GM18909 (cell line): ENCODE data around the gene OBP2A.
"Not testable (repeated sequence)": the region's sequence is repeated elsewhere in the genome, so short reads cannot be mapped to it uniquely, and the experiment has no call there.

Experiments
- ATAC-seq: cut with Tn5 transposase; IDR thresholded peaks from one replicate; pipeline ENCODE4 v1.9.1; 2021; ENCODE audit warnings: mild to moderate bottlenecking; ENCODE audit not compliant: unreplicated experiment, poor library complexity

OBP2A gene

GRCh38 chr9:135549478-135550343, 3.8 kb downstream of the OBP2A start:
- not testable (repeated sequence) for ATAC-seq

- no peak for ATAC-seq
Observed at GRCh38 chr9:135550344-135550918, 4.5 kb downstream of the OBP2A start.

GRCh38 chr9:135551031-135551430, 5.1 kb downstream of the OBP2A start:
- ATAC-seq = no peak

GRCh38 chr9:135551456-135551855, 5.5 kb downstream of the OBP2A start:
- ATAC-seq = no peak

GRCh38 chr9:135552021-135552697, 6.2 kb downstream of the OBP2A start:
- no peak for ATAC-seq

GRCh38 chr9:135552698-135553171, 6.8 kb downstream of the OBP2A start:
- no peak for ATAC-seq

- ATAC-seq = no peak
Observed at GRCh38 chr9:135554718-135555117, 8.8 kb downstream of the OBP2A start.

GRCh38 chr9:135555203-135555602, 9.3 kb downstream of the OBP2A start:
- ATAC-seq = no peak

- no peak for ATAC-seq
Observed at GRCh38 chr9:135555910-135556309, 10.0 kb downstream of the OBP2A start.

GRCh38 chr9:135559606-135560005, 13.7 kb downstream of the OBP2A start:
- ATAC-seq = no peak

- ATAC-seq = no peak
Observed at GRCh38 chr9:135561391-135562234, 15.7 kb downstream of the OBP2A start, which contains the start of gene PAEP. Gene PAEP (plus strand): TSS chr9:135561756.

GRCh38 chr9:135562235-135562745, 16.4 kb downstream of the OBP2A start:
- no peak for ATAC-seq

- ATAC-seq = no peak
Observed at GRCh38 chr9:135563039-135563476, 17.1 kb downstream of the OBP2A start.

- ATAC-seq = no peak
Observed at GRCh38 chr9:135563858-135564257, 17.9 kb downstream of the OBP2A start.

GRCh38 chr9:135565141-135565628, 19.3 kb downstream of the OBP2A start:
- ATAC-seq = no peak

- ATAC-seq = no peak
Observed at GRCh38 chr9:135565636-135566035, 19.7 kb downstream of the OBP2A start.

GRCh38 chr9:135566552-135566951, 20.6 kb downstream of the OBP2A start:
- no peak for ATAC-seq

- ATAC-seq = no peak
Observed at GRCh38 chr9:135567311-135567710, 21.4 kb downstream of the OBP2A start.

GRCh38 chr9:135568026-135568425, 22.1 kb downstream of the OBP2A start:
- ATAC-seq = no peak

- no peak for ATAC-seq
Observed at GRCh38 chr9:135570456-135570855, 24.5 kb downstream of the OBP2A start.
